Keratinocyte (primary cell): ENCODE data around the gene ZBTB46. TPM values are rescaled to one million over a fixed set of nuclear protein-coding genes. Genes with fewer than 3 reads are reported as not detected.
A peak's percentile ranks its signal among the peaks of the same experiment; 100 is the strongest.

Experiments
- DNase-seq: peaks from one replicate; pipeline ENCODE4 v3.0.0-alpha.2; 2011; ENCODE audit warnings: low read depth, missing footprints, low spot score
- FAIRE-seq: peaks from 2 replicates; lab custom pipeline; 2011; peaks lifted over from hg19 to GRCh38; lab: Jason Lieb, UNC
- H2AFZ ChIP-seq: 2 replicates; pipeline ENCODE4 v1.6.0; 2012; ENCODE audit warnings: low read length, control low read depth, inconsistent platforms; ENCODE audit not compliant: control insufficient read depth
- H3K27ac ChIP-seq: 2 replicates; pipeline ENCODE4 v1.5.1; 2011; ENCODE audit warnings: low read length; ENCODE audit not compliant: control insufficient read depth, insufficient read depth
- H3K27me3 ChIP-seq: 3 replicates; pipeline ENCODE4 v1.6.0; 2011; ENCODE audit warnings: low read length; ENCODE audit not compliant: control insufficient read depth, insufficient read depth; ENCODE audit errors: extremely low read depth
- H3K36me3 ChIP-seq, 2 experiments: 2 replicates in 1 of 2; 3 replicates in 1 of 2; pipeline ENCODE4 v1.5.1; 2011; ENCODE audit warnings: low read length in 2 of 2, mild to moderate bottlenecking in 1 of 2; ENCODE audit not compliant: control insufficient read depth in 2 of 2, insufficient read depth in 2 of 2; ENCODE audit errors: extremely low read depth in 1 of 2
- H3K4me1 ChIP-seq: 3 replicates; pipeline ENCODE4 v1.5.1; 2011; ENCODE audit warnings: low read length; ENCODE audit not compliant: control insufficient read depth, insufficient read depth; ENCODE audit errors: extremely low read depth
- H3K4me2 ChIP-seq: 3 replicates; pipeline ENCODE4 v1.6.0; 2011; ENCODE audit warnings: low read depth, low read length; ENCODE audit not compliant: control insufficient read depth, insufficient read depth; ENCODE audit errors: extremely low read depth
- H3K4me3 ChIP-seq, 3 experiments: fragments of 200-600 bp in 1 of 3; sonication (generic) in 1 of 3; 2 replicates in 2 of 3; 3 replicates in 1 of 3; pipeline ENCODE4 v1.5.1; 2011 to 2016; ENCODE audit warnings: low read length in 3 of 3, mild to moderate bottlenecking in 3 of 3, control low read depth in 2 of 3, inconsistent platforms in 1 of 3, low read depth in 1 of 3, mixed read lengths in 1 of 3, mixed run types in 1 of 3, moderate library complexity in 1 of 3; ENCODE audit not compliant: control insufficient read depth in 2 of 3, insufficient read depth in 2 of 3; ENCODE audit errors: extremely low read depth in 1 of 3
- H3K79me2 ChIP-seq: 2 replicates; pipeline ENCODE4 v1.6.0; 2012; ENCODE audit warnings: low read length; ENCODE audit not compliant: control insufficient read depth, insufficient read depth
- H3K9ac ChIP-seq: 3 replicates; pipeline ENCODE4 v1.6.0; 2011; ENCODE audit warnings: low read length; ENCODE audit not compliant: control insufficient read depth, insufficient read depth; ENCODE audit errors: extremely low read depth
- H3K9me1 ChIP-seq: 3 replicates; pipeline ENCODE4 v1.6.0; 2011; ENCODE audit warnings: low read length; ENCODE audit not compliant: control insufficient read depth, insufficient read depth; ENCODE audit errors: extremely low read depth
- H3K9me3 ChIP-seq: 2 replicates; pipeline ENCODE4 v1.5.1; 2012; ENCODE audit warnings: low read depth, low read length; ENCODE audit not compliant: control insufficient read depth
- H4K20me1 ChIP-seq: 3 replicates; pipeline ENCODE4 v1.6.0; 2011; ENCODE audit warnings: low read length; ENCODE audit not compliant: control insufficient read depth, insufficient read depth; ENCODE audit errors: extremely low read depth
- EZH2 ChIP-seq: IDR thresholded peaks from one replicate; pipeline ENCODE4 v1.6.1; 2012; ENCODE audit warnings: inconsistent platforms, mild to moderate bottlenecking, low read length, moderate library complexity
- dilution Hi-C: fragments of 300-500 bp; cut with MboI; formaldehyde crosslinking; loops from one replicate; pipeline ENCODE4 v1.7.0; 2020; ENCODE audit warnings: low sequenced_read_pairs; ENCODE audit not compliant: extremely low pct_ligation_motif_present
- polyA plus RNA-seq, 5 experiments: library from polyadenylated mRNA; depleted of rRNA in 3 of 5; stranded (reverse) in 3 of 5; stranded (forward) in 1 of 5; unstranded in 1 of 5; fragments of >200 nt; gene quantifications; 1 replicate in 1 of 5; 2 replicates in 3 of 5; 3 replicates in 1 of 5; pipeline versions ENCODE4 v1.2.1 to v1.2.3, GENCODE V29; 2011 to 2012; ENCODE audit warnings: missing spikeins in 2 of 5, low read depth in 1 of 5, low replicate concordance in 1 of 5
- TF ChIP-seq, protein P1 (sequence below), 3 experiments: IDR thresholded peaks in 1 of 3; conservative IDR thresholded peaks in 1 of 3; optimal IDR thresholded peaks in 1 of 3; 2 replicates in 2 of 3; 3 replicates in 1 of 3; pipeline versions ENCODE3 to v1.5.1; 2011; ENCODE audit warnings: low read length in 3 of 3, mild to moderate bottlenecking in 3 of 3, moderate library complexity in 2 of 3, control low read depth in 1 of 3, inconsistent platforms in 1 of 3; ENCODE audit not compliant: insufficient read depth in 2 of 3; ENCODE audit errors: extremely low read depth in 1 of 3

Gene ZBTB46
- polyA plus RNA-seq, 1 donor (not counting 4 experiments of a cell fraction or from before 2014, with no cell fraction given), result 0.12 TPM

DNA sequence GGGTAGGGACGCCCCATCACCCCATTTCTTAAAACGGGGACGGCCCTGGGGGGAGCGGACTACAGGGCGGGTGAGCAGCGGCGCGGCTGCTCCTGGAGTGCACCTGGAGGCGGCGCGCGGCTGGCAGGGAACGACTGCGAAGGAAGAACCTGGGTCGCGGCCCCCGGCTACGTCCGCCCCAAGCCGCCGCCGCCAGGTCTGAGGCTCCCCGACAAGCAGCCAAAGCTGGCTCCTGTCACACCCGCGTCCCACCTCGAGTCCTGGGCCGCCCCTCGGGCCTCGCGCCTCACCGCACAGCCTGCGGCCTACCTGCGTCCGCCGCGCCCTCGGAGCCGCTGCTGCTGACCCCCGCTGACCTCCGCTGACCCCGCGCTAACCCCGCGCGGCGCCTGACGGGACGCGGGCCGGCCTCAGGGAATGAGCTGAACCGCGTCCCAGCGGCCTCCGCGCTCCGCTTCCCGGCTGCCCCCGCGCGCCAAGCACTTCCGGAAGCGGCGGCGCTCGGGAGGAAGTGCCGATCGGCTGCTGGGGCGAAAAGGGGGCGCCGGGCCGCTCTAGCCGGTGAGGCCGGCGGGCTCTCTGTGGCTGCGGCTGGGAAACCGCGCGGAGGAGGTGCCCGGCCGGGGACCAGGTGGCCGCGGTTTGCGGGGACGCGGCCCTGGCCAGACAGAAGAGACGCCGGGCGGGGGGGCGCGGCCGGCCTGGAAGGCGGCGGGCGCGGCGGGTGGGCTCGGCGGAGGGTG is 123.3 kb downstream of the ZBTB46 start, which contains the start of the genes ARFRP1 and ZGPAT:
ARFRP1 (minus strand) TSS at position 419 of the 743 bp plus-strand sequence. CDS start 885 bp downstream, outside the sequence.
ZGPAT (plus strand) TSS at position 482 of the 743 bp plus-strand sequence. CDS start 542 bp downstream, outside the sequence.
- Histone ChIP-seq H2AFZ (peak within 1 kb of the TSS; percentile 49), H3K4me1 (peaks cover 21% of the 10 kb centered on the region), H3K36me3 (peaks cover 25 to 32% of the 10 kb centered on the region in 2 experiments), H3K79me2 (peaks cover 69% of the 10 kb centered on the region), H3K9me1 (no peaks in the 10 kb centered on the region), H3K4me2 (peak within 1 kb of the TSS; percentile 80), H3K27me3 (no peaks in the 10 kb centered on the region), H3K4me3 (peak within 1 kb of the TSS; percentile 77 to 81 (median 79)), H3K9me3 (no peaks in the 10 kb centered on the region), H4K20me1 (peaks cover 4% of the 10 kb centered on the region), H3K27ac (peak within 1 kb of the TSS; percentile 54), H3K9ac (peak within 1 kb of the TSS; percentile 85)
- DNase-seq (no peak), FAIRE-seq (no peak)
- TF ChIP-seq EZH2, result no peak
- TF ChIP-seq, protein P1, sequence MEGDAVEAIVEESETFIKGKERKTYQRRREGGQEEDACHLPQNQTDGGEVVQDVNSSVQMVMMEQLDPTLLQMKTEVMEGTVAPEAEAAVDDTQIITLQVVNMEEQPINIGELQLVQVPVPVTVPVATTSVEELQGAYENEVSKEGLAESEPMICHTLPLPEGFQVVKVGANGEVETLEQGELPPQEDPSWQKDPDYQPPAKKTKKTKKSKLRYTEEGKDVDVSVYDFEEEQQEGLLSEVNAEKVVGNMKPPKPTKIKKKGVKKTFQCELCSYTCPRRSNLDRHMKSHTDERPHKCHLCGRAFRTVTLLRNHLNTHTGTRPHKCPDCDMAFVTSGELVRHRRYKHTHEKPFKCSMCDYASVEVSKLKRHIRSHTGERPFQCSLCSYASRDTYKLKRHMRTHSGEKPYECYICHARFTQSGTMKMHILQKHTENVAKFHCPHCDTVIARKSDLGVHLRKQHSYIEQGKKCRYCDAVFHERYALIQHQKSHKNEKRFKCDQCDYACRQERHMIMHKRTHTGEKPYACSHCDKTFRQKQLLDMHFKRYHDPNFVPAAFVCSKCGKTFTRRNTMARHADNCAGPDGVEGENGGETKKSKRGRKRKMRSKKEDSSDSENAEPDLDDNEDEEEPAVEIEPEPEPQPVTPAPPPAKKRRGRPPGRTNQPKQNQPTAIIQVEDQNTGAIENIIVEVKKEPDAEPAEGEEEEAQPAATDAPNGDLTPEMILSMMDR (optimal IDR thresholded peaks at IDR 0.05 in 1 of 3, IDR thresholded peaks at IDR 0.05 in 1 of 3, conservative IDR thresholded peaks at IDR 0.05 in 1 of 3; ENCODE audit: extremely low read depth in 1 of 3, insufficient read depth in 2 of 3, low read length in 3 of 3), result no peak
- dilution Hi-C loops, result no loop called here

DNA sequence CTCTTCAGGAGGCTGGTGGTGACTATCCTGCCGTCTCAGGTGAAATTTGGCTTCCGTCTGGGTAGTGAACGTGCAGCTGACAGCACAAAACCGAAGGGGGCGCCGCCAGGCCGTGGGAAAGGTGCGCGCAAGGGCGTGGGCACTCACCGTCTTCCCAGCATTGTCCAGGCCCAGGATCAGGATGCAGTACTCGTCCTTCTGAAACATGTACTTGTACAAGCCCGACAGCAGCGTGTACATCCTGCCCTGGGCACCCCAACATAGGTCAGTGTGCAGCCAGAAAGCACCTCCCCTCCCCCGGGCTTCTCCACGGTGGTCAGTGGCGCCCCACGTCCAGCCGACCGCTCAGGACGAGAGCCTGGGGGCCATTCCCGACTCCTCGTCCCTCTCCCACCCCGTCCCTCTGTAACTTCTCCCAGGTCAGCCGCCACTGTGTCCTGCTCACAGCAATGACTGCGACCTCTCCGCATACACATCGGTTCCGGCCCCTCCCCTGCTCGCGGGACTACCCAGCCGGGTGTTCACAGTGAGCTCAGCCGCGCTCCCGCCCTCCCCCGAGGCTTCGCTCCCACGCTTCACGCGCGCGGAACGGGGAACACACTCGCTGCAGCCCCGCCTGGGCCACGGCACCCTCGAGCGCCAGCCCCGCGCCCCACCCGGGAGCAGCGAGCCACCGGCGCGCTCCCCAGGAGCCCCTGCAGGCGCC is 124.1 kb downstream of the ZBTB46 start:
- Histone ChIP-seq H3K4me2 (peak overlapping the region; percentile 75), H3K9ac (peak overlapping the region; percentile 85), H3K27me3 (no peaks in the 10 kb centered on the region), H3K36me3 (peaks cover 20 to 32% of the 10 kb centered on the region in 2 experiments), H3K4me3 (peak overlapping the region; percentile 77 to 81 (median 79)), H2AFZ (no peak overlapping the region), H3K9me1 (no peaks in the 10 kb centered on the region), H4K20me1 (peaks cover 4% of the 10 kb centered on the region), H3K4me1 (peaks cover 21% of the 10 kb centered on the region), H3K9me3 (no peaks in the 10 kb centered on the region), H3K27ac (peak overlapping the region; percentile 54), H3K79me2 (peaks cover 62% of the 10 kb centered on the region)
- dilution Hi-C loops, result no loop called here
- DNase-seq, result no peak
- FAIRE-seq, result no peak
- TF ChIP-seq EZH2, result no peak
- TF ChIP-seq, protein P1 (optimal IDR thresholded peaks at IDR 0.05 in 1 of 3, IDR thresholded peaks at IDR 0.05 in 1 of 3, conservative IDR thresholded peaks at IDR 0.05 in 1 of 3; ENCODE audit: extremely low read depth in 1 of 3, insufficient read depth in 2 of 3, low read length in 3 of 3), result peak; percentile 55 to 83 (median 74)
